ENCODE data around the gene TRERF1. TPM values are rescaled to one million over a fixed set of nuclear protein-coding genes. Genes with fewer than 3 reads are reported as not detected.

TRERF1 gene
- total and polyA plus RNA-seq, 2 experiments from 2014 or later, result 3.2 to 5.1 TPM

GRCh38 chr6:42188406-42188805 is 263.3 kb downstream of the TRERF1 start:
- Histone ChIP-seq H3K4me3 (no peak overlapping the region), H3K9me2 (replicated peaks; ENCODE audit: insufficient read depth) (no peaks in the 10 kb centered on the region), H3K79me2 (no peaks in the 10 kb centered on the region), H3K4me1 (ENCODE audit: insufficient read depth) (no peaks in the 10 kb centered on the region), H2AFZ (no peak overlapping the region), H3K9me3 (ENCODE audit: low read depth) (no peaks in the 10 kb centered on the region), H3K4me2 (no peak overlapping the region), H3K27ac (no peak overlapping the region), H3K36me3 (replicated peaks; ENCODE audit: insufficient read depth, low read depth) (no peaks in the 10 kb centered on the region), H3K27me3 (no peaks in the 10 kb centered on the region), H4K20me1 (ENCODE audit: insufficient read depth, poor library complexity, severe bottlenecking) (no peaks in the 10 kb centered on the region)
- TF ChIP-seq EZH2 (IDR thresholded peaks at IDR 0.05; ENCODE audit: borderline replicate concordance) (no peak), EZH2phosphoT487 (IDR thresholded peaks at IDR 0.05; ENCODE audit: low read depth, severe bottlenecking, unreplicated experiment) (no peak), CTCF (IDR thresholded peaks at IDR 0.05; ENCODE audit: poor library complexity) (no peak)
- 89% methylated on average over 6 of the region's 6 CpGs for WGBS (ENCODE audit: low lambda C conversion rate, missing lambda C conversion rate)
- DNase-seq (ENCODE audit: low spot score), result no peak

- no peak overlapping the region for H3K4me2 ChIP-seq
- H3K9me3 ChIP-seq (ENCODE audit: low read depth), result no peaks in the 10 kb centered on the region
- no peak for DNase-seq (ENCODE audit: low spot score)
- H2AFZ ChIP-seq, result no peak overlapping the region
- no peaks in the 10 kb centered on the region for H3K27me3 ChIP-seq
- WGBS (ENCODE audit: low lambda C conversion rate, missing lambda C conversion rate), result 81% methylated on average over 10 of the region's 10 CpGs
- no peak overlapping the region for H3K27ac ChIP-seq
- no peaks in the 10 kb centered on the region for H3K9me2 ChIP-seq (replicated peaks; ENCODE audit: insufficient read depth)
- TF ChIP-seq EZH2phosphoT487 (IDR thresholded peaks at IDR 0.05; ENCODE audit: low read depth, severe bottlenecking, unreplicated experiment) (no peak), EZH2 (IDR thresholded peaks at IDR 0.05; ENCODE audit: borderline replicate concordance) (no peak), CTCF (IDR thresholded peaks at IDR 0.05; ENCODE audit: poor library complexity) (no peak)
- no peak overlapping the region for H3K4me3 ChIP-seq
- H4K20me1 ChIP-seq (ENCODE audit: insufficient read depth, poor library complexity, severe bottlenecking), result no peaks in the 10 kb centered on the region
- H3K36me3 ChIP-seq (replicated peaks; ENCODE audit: insufficient read depth, low read depth), result no peaks in the 10 kb centered on the region
- no peaks in the 10 kb centered on the region for H3K4me1 ChIP-seq (ENCODE audit: insufficient read depth)
- H3K79me2 ChIP-seq, result no peaks in the 10 kb centered on the region
These were observed 266.1 kb downstream of the TRERF1 start for GRCh38 chr6:42185597-42185996.

GRCh38 chr6:42184475-42184874 is 267.3 kb downstream of the TRERF1 start:
- Histone ChIP-seq H3K27me3 (no peaks in the 10 kb centered on the region), H3K79me2 (no peaks in the 10 kb centered on the region), H3K9me3 (ENCODE audit: low read depth) (no peaks in the 10 kb centered on the region), H3K4me3 (no peak overlapping the region), H3K9me2 (replicated peaks; ENCODE audit: insufficient read depth) (no peaks in the 10 kb centered on the region), H2AFZ (no peak overlapping the region), H3K4me1 (ENCODE audit: insufficient read depth) (no peaks in the 10 kb centered on the region), H3K4me2 (no peak overlapping the region), H4K20me1 (ENCODE audit: insufficient read depth, poor library complexity, severe bottlenecking) (no peaks in the 10 kb centered on the region), H3K27ac (no peak overlapping the region), H3K36me3 (replicated peaks; ENCODE audit: insufficient read depth, low read depth) (no peaks in the 10 kb centered on the region)
- no peak for DNase-seq (ENCODE audit: low spot score)
- 97% methylated on average over 4 of the region's 4 CpGs for WGBS (ENCODE audit: low lambda C conversion rate, missing lambda C conversion rate)
- no peak for TF ChIP-seq EZH2phosphoT487 (IDR thresholded peaks at IDR 0.05; ENCODE audit: low read depth, severe bottlenecking, unreplicated experiment)
- no peak for TF ChIP-seq EZH2 (IDR thresholded peaks at IDR 0.05; ENCODE audit: borderline replicate concordance)
- no peak for TF ChIP-seq CTCF (IDR thresholded peaks at IDR 0.05; ENCODE audit: poor library complexity)

GRCh38 chr6:42182101-42182500 is 269.6 kb downstream of the TRERF1 start:
- no peak for DNase-seq (ENCODE audit: low spot score)
- Histone ChIP-seq H3K4me3 (no peak overlapping the region), H4K20me1 (ENCODE audit: insufficient read depth, poor library complexity, severe bottlenecking) (no peaks in the 10 kb centered on the region), H2AFZ (no peak overlapping the region), H3K9me3 (ENCODE audit: low read depth) (no peaks in the 10 kb centered on the region), H3K27me3 (no peaks in the 10 kb centered on the region), H3K27ac (no peak overlapping the region), H3K79me2 (no peaks in the 10 kb centered on the region), H3K9me2 (replicated peaks; ENCODE audit: insufficient read depth) (no peaks in the 10 kb centered on the region), H3K36me3 (replicated peaks; ENCODE audit: insufficient read depth, low read depth) (no peaks in the 10 kb centered on the region), H3K4me1 (ENCODE audit: insufficient read depth) (no peaks in the 10 kb centered on the region), H3K4me2 (no peak overlapping the region)
- WGBS (ENCODE audit: low lambda C conversion rate, missing lambda C conversion rate), result 90% methylated on average over 5 of the region's 5 CpGs
- TF ChIP-seq EZH2phosphoT487 (IDR thresholded peaks at IDR 0.05; ENCODE audit: low read depth, severe bottlenecking, unreplicated experiment), result no peak
- TF ChIP-seq CTCF (IDR thresholded peaks at IDR 0.05; ENCODE audit: poor library complexity), result no peak
- TF ChIP-seq EZH2 (IDR thresholded peaks at IDR 0.05; ENCODE audit: borderline replicate concordance), result no peak
